Fibroblast of lung (primary cell): Measurements from ENCODE around the gene REPS2. TPM values are rescaled to one million over a fixed set of nuclear protein-coding genes. Genes with fewer than 3 reads are reported as not detected.
A peak's percentile ranks its signal among the peaks of the same experiment; 100 is the strongest.

Experiments used
- DNase-seq, 2 donors: peaks; one replicate each; pipeline versions ENCODE4 v3.0.0 to v3.0.0-alpha.2; 2010; ENCODE audit warnings: low read depth in 2 of 2
- H2AFZ ChIP-seq: 2 replicates; pipeline ENCODE4 v1.5.1; 2012; ENCODE audit warnings: low read length, control low read depth, inconsistent platforms
- H3K27ac ChIP-seq: 2 replicates; pipeline ENCODE4 v1.5.1; 2011; ENCODE audit warnings: low read length, control low read depth; ENCODE audit not compliant: insufficient read depth
- H3K27me3 ChIP-seq: 2 replicates; pipeline ENCODE4 v1.5.1; 2011; ENCODE audit warnings: mild to moderate bottlenecking, low read length; ENCODE audit not compliant: control insufficient read depth, insufficient read depth
- H3K36me3 ChIP-seq: 2 replicates; pipeline ENCODE4 v1.5.1; 2011; ENCODE audit warnings: low read length; ENCODE audit not compliant: control insufficient read depth, insufficient read depth
- H3K4me1 ChIP-seq: 2 replicates; pipeline ENCODE4 v1.5.1; 2011; ENCODE audit warnings: low read length; ENCODE audit not compliant: control insufficient read depth, insufficient read depth; ENCODE audit errors: extremely low read depth
- H3K4me2 ChIP-seq: 2 replicates; pipeline ENCODE4 v1.5.1; 2011; ENCODE audit warnings: low read length, control low read depth; ENCODE audit not compliant: insufficient read depth; ENCODE audit errors: extremely low read depth
- H3K4me3 ChIP-seq, 4 experiments: fragments of 200-600 bp in 1 of 4; sonication (generic) in 1 of 4; replicated peaks in 1 of 4; 2 replicates each; pipeline ENCODE4 v1.5.1; 2011 to 2016; ENCODE audit warnings: low read length in 4 of 4, low read depth in 3 of 4, mild to moderate bottlenecking in 3 of 4, control low read depth in 2 of 4, inconsistent platforms in 1 of 4, mixed read lengths in 1 of 4; ENCODE audit not compliant: insufficient read depth in 1 of 4; ENCODE audit errors: control extremely low read depth in 1 of 4
- H3K79me2 ChIP-seq: 2 replicates; pipeline ENCODE4 v1.5.1; 2012; ENCODE audit warnings: mild to moderate bottlenecking, low read length, inconsistent platforms; ENCODE audit not compliant: control insufficient read depth, insufficient read depth
- H3K9ac ChIP-seq: 2 replicates; pipeline ENCODE4 v1.5.1; 2011; ENCODE audit warnings: mild to moderate bottlenecking, low read length, control low read depth; ENCODE audit not compliant: insufficient read depth
- H3K9me3 ChIP-seq: 2 replicates; pipeline ENCODE4 v1.5.1; 2012; ENCODE audit warnings: low read depth, low read length; ENCODE audit not compliant: control insufficient read depth, insufficient read depth
- H4K20me1 ChIP-seq: 2 replicates; pipeline ENCODE4 v1.5.1; 2011; ENCODE audit warnings: low read length; ENCODE audit not compliant: control insufficient read depth, insufficient read depth; ENCODE audit errors: extremely low read depth
- CTCF ChIP-seq, 2 donors: IDR thresholded peaks in 1 of 2; conservative IDR thresholded peaks in 1 of 2; 1 replicate in 1 of 2; 2 replicates in 1 of 2; pipeline ENCODE4 v1.5.1; 2011 to 2012; ENCODE audit warnings: low read length in 2 of 2, control low read depth in 1 of 2, inconsistent platforms in 1 of 2, low read depth in 1 of 2, mild to moderate bottlenecking in 1 of 2
- EZH2 ChIP-seq: IDR thresholded peaks from 2 replicates; pipeline ENCODE4 v1.5.1; 2012; ENCODE audit warnings: low read length, control low read depth, mild to moderate bottlenecking; ENCODE audit errors: missing control alignments
- polyA plus RNA-seq, 2 donors: library from polyadenylated mRNA; depleted of rRNA in 1 of 2; stranded (reverse) in 1 of 2; unstranded in 1 of 2; fragments of >200 nt; gene quantifications; 2 replicates each; pipeline ENCODE4 v1.2.1, GENCODE V29; 2011 to 2012; ENCODE audit warnings: missing spikeins in 1 of 2
- total RNA-seq: library from RNA; depleted of rRNA; stranded (reverse); fragments of >200 nt; gene quantifications from 2 replicates; pipeline ENCODE4 v1.2.1, GENCODE V29; 2014

REPS2 gene
- total and polyA plus RNA-seq, 2 donors (not counting 1 experiment from before 2014, with no cell fraction given), result 0.27 to 0.50 TPM

- H3K4me1 ChIP-seq, result no peaks in the 10 kb centered on the region
- H3K9me3 ChIP-seq, result no peaks in the 10 kb centered on the region
- H3K27ac ChIP-seq, result no peak overlapping the region
- H4K20me1 ChIP-seq, result no peaks in the 10 kb centered on the region
- no peaks in the 10 kb centered on the region for H3K36me3 ChIP-seq
- H3K4me3 ChIP-seq, result no peak overlapping the region
- no peaks in the 10 kb centered on the region for H3K27me3 ChIP-seq
- no peaks in the 10 kb centered on the region for H3K79me2 ChIP-seq
- no peak for TF ChIP-seq EZH2
- no peak for TF ChIP-seq CTCF (conservative IDR thresholded peaks at IDR 0.05 in 1 of 2, IDR thresholded peaks at IDR 0.05 in 1 of 2; ENCODE audit: low read depth in 1 of 2, low read length in 2 of 2)
- H2AFZ ChIP-seq, result no peak overlapping the region
- H3K4me2 ChIP-seq, result no peak overlapping the region
- no peak for DNase-seq
- no peak overlapping the region for H3K9ac ChIP-seq
These were observed 91.8 kb downstream of the REPS2 start for GRCh38 chrX:17038277-17038676.

- Histone ChIP-seq H4K20me1 (no peaks in the 10 kb centered on the region), H3K36me3 (no peaks in the 10 kb centered on the region), H3K27me3 (no peaks in the 10 kb centered on the region), H3K9ac (no peak overlapping the region), H3K4me3 (no peak overlapping the region), H2AFZ (no peak overlapping the region), H3K9me3 (no peaks in the 10 kb centered on the region), H3K79me2 (no peaks in the 10 kb centered on the region), H3K27ac (no peak overlapping the region), H3K4me1 (no peaks in the 10 kb centered on the region), H3K4me2 (no peak overlapping the region)
- TF ChIP-seq CTCF (conservative IDR thresholded peaks at IDR 0.05 in 1 of 2, IDR thresholded peaks at IDR 0.05 in 1 of 2; ENCODE audit: low read depth in 1 of 2, low read length in 2 of 2), result no peak
- TF ChIP-seq EZH2, result no peak
- peak; percentile 74 to 91 for DNase-seq
These were observed 92.3 kb downstream of the REPS2 start for GRCh38 chrX:17038681-17039161.

GRCh38 chrX:17039826-17040225 lies 93.4 kb downstream of the REPS2 start:
- Histone ChIP-seq H3K9ac (no peak overlapping the region), H3K9me3 (no peaks in the 10 kb centered on the region), H3K36me3 (no peaks in the 10 kb centered on the region), H3K4me3 (no peak overlapping the region), H3K4me1 (no peaks in the 10 kb centered on the region), H4K20me1 (no peaks in the 10 kb centered on the region), H3K27me3 (no peaks in the 10 kb centered on the region), H3K27ac (no peak overlapping the region), H2AFZ (no peak overlapping the region), H3K4me2 (no peak overlapping the region), H3K79me2 (no peaks in the 10 kb centered on the region)
- TF ChIP-seq CTCF (conservative IDR thresholded peaks at IDR 0.05 in 1 of 2, IDR thresholded peaks at IDR 0.05 in 1 of 2; ENCODE audit: low read depth in 1 of 2, low read length in 2 of 2) (no peak), EZH2 (no peak)
- DNase-seq, result peak; percentile 79 to 82
